SK-N-SH treated with all-trans-retinoic acid at 6 μM for 48 hours (cell line): Measurements from ENCODE around the gene TRIM47.

Experiments
- ARNTL ChIP-seq: fragments of 450-650 bp; formaldehyde crosslinking; IDR thresholded peaks from 2 replicates; pipeline ENCODE4 v1.5.0; 2020; ENCODE audit warnings: low read depth, mild to moderate bottlenecking, moderate library complexity, borderline replicate concordance
- CSDC2 ChIP-seq: fragments of 250-450 bp; sonication (Bioruptor Pico); IDR thresholded peaks from 2 replicates; pipeline ENCODE4 v1.5.0; 2020; ENCODE audit warnings: mild to moderate bottlenecking, moderate library complexity
- OSR1 ChIP-seq: fragments of 250-450 bp; sonication (Bioruptor Pico); IDR thresholded peaks from 2 replicates; pipeline ENCODE4 v1.8.0; 2022; ENCODE audit warnings: moderate library complexity, mild to moderate bottlenecking, inconsistent platforms
- PATZ1 ChIP-seq: fragments of 250-450 bp; sonication (Bioruptor Pico); IDR thresholded peaks from 2 replicates; pipeline ENCODE4 v1.8.0; 2020; ENCODE audit warnings: mild to moderate bottlenecking, moderate library complexity, borderline replicate concordance
- RARB ChIP-seq: fragments of 250-450 bp; sonication (Bioruptor Pico); IDR thresholded peaks from 2 replicates; pipeline ENCODE4 v1.8.0; 2021; ENCODE audit warnings: mild to moderate bottlenecking, moderate library complexity
- TCF4 ChIP-seq: fragments of 250-450 bp; sonication (Bioruptor Pico); IDR thresholded peaks from 2 replicates; pipeline ENCODE4 v1.8.0; 2021; ENCODE audit warnings: mild to moderate bottlenecking, moderate library complexity, borderline replicate concordance
- TOX ChIP-seq: fragments of 250-450 bp; sonication (Bioruptor Pico); IDR thresholded peaks from 2 replicates; pipeline ENCODE4 v1.8.0; 2021; ENCODE audit warnings: mild to moderate bottlenecking, moderate library complexity, borderline replicate concordance
- ZFP3 ChIP-seq: fragments of 250-450 bp; sonication (Bioruptor Pico); IDR thresholded peaks from 2 replicates; pipeline ENCODE4 v1.5.0; 2020; ENCODE audit warnings: mild to moderate bottlenecking, moderate library complexity
- TF ChIP-seq, protein P1 (sequence below): fragments of 250-450 bp; sonication (Bioruptor Pico); IDR thresholded peaks from 2 replicates; pipeline ENCODE4 v1.5.1; 2020; ENCODE audit warnings: low read depth, mild to moderate bottlenecking, moderate library complexity

- TF ChIP-seq, protein P1, sequence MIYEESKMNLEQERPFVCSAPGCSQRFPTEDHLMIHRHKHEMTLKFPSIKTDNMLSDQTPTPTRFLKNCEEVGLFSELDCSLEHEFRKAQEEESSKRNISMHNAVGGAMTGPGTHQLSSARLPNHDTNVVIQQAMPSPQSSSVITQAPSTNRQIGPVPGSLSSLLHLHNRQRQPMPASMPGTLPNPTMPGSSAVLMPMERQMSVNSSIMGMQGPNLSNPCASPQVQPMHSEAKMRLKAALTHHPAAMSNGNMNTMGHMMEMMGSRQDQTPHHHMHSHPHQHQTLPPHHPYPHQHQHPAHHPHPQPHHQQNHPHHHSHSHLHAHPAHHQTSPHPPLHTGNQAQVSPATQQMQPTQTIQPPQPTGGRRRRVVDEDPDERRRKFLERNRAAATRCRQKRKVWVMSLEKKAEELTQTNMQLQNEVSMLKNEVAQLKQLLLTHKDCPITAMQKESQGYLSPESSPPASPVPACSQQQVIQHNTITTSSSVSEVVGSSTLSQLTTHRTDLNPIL (CRISPR knock-in tag), result no peak
- TF ChIP-seq CSDC2 (CRISPR knock-in tag) (no peak), PATZ1 (no peak), ZFP3 (CRISPR knock-in tag) (no peak), OSR1 (CRISPR knock-in tag) (no peak), ARNTL (CRISPR knock-in tag) (no peak), RARB (CRISPR knock-in tag) (no peak), TOX (no peak), TCF4 (CRISPR knock-in tag) (no peak)
Measured at GRCh38 chr17:75878174-75878998, at the start of gene TRIM47.
